T-helper 17 cell (primary cell): Measurements from ENCODE around the gene EFCAB13. TPM values are rescaled to one million over a fixed set of nuclear protein-coding genes. Genes with fewer than 3 reads are reported as not detected.
A peak's percentile ranks its signal among the peaks of the same experiment; 100 is the strongest.
"Not testable (repeated sequence)": the region's sequence is repeated elsewhere in the genome, so short reads cannot be mapped to it uniquely, and the experiment has no call there.

Experiments used
- ATAC-seq: fragments of 150-1000 bp; cut with Tn5 transposase; 2 replicates; pipeline ENCODE4 v1.10.0; 2021; ENCODE audit warnings: mild to moderate bottlenecking, moderate library complexity
- DNase-seq, 3 donors: peaks; one replicate each; pipeline versions ENCODE4 v3.0.0 to v3.0.0-alpha.2; 2020 to 2021
- H3K9me3 ChIP-seq: one replicate; pipeline ENCODE4 v1.7.0; 2013; ENCODE audit warnings: low read length, mild to moderate bottlenecking; ENCODE audit not compliant: control insufficient read depth, poor library complexity, severe bottlenecking
- H3K27ac Mint-ChIP-seq: one replicate; pipeline ENCODE4 v1.8.0; 2022; ENCODE audit warnings: mild to moderate bottlenecking, moderate library complexity, mixed read lengths
- H3K27me3 Mint-ChIP-seq: one replicate; pipeline ENCODE4 v1.8.0; 2022; ENCODE audit warnings: mixed read lengths
- H3K36me3 Mint-ChIP-seq: one replicate; pipeline ENCODE4 v1.8.0; 2022; ENCODE audit warnings: low read depth, mixed read lengths
- H3K4me1 Mint-ChIP-seq: one replicate; pipeline ENCODE4 v1.8.0; 2022; ENCODE audit warnings: mild to moderate bottlenecking, mixed read lengths
- H3K4me3 Mint-ChIP-seq: one replicate; pipeline ENCODE4 v1.8.0; 2022; ENCODE audit warnings: mild to moderate bottlenecking, moderate library complexity, mixed read lengths
- total RNA-seq, 4 donors: library from RNA in 2 of 4; stranded (reverse) in 2 of 4; gene quantifications; one replicate each; pipeline ENCODE4 v1.2.3 and lab custom pipeline; 2022 to 2026

EFCAB13 gene
- total RNA-seq, 2 donors from 2014 or later, result 6.8 to 9.2 TPM

- no peak for ATAC-seq
- peaks cover 5% of the 10 kb centered on the region for H3K36me3 Mint-ChIP-seq
Measured at GRCh38 chr17:47373002-47373401, 49.2 kb downstream of the EFCAB13 start.

GRCh38 chr17:47376247-47376646 lies 52.5 kb downstream of the EFCAB13 start:
- Mint-ChIP-seq H3K4me3 (no peak overlapping the region), H3K27ac (no peak overlapping the region), H3K36me3 (peaks cover 4% of the 10 kb centered on the region)

More at GRCh38 chr17:47373002-47373401, 49.2 kb downstream of the EFCAB13 start:
- no peaks in the 10 kb centered on the region for H3K4me1 Mint-ChIP-seq
- DNase-seq, result no peak
- no peaks in the 10 kb centered on the region for H3K9me3 ChIP-seq
- no peaks in the 10 kb centered on the region for H3K27me3 Mint-ChIP-seq
- no peak overlapping the region for H3K27ac Mint-ChIP-seq
- no peak overlapping the region for H3K4me3 Mint-ChIP-seq

GRCh38 chr17:47388825-47389224 lies 65.1 kb downstream of the EFCAB13 start:
- ATAC-seq, result no peak
- no peak overlapping the region for H3K4me3 Mint-ChIP-seq
- H3K4me1 Mint-ChIP-seq, result no peaks in the 10 kb centered on the region
- H3K27ac Mint-ChIP-seq, result no peak overlapping the region
- H3K36me3 Mint-ChIP-seq, result peaks cover 4% of the 10 kb centered on the region
- H3K27me3 Mint-ChIP-seq, result no peaks in the 10 kb centered on the region
- DNase-seq, result no peak
- no peaks in the 10 kb centered on the region for H3K9me3 ChIP-seq

More at GRCh38 chr17:47376247-47376646, 52.5 kb downstream of the EFCAB13 start:
- Mint-ChIP-seq H3K27me3 (no peaks in the 10 kb centered on the region), H3K4me1 (no peaks in the 10 kb centered on the region)
- DNase-seq (no peak), ATAC-seq (no peak)
- no peaks in the 10 kb centered on the region for H3K9me3 ChIP-seq

GRCh38 chr17:47397532-47398128 lies 73.9 kb downstream of the EFCAB13 start:
- H3K4me3 Mint-ChIP-seq, H3K9me3 ChIP-seq, ATAC-seq, H3K27me3 Mint-ChIP-seq, H3K36me3 Mint-ChIP-seq, H3K4me1 Mint-ChIP-seq, DNase-seq, H3K27ac Mint-ChIP-seq: not testable (repeated sequence)

GRCh38 chr17:47400333-47400732 lies 76.6 kb downstream of the EFCAB13 start:
- no peak for ATAC-seq
- H3K27me3 Mint-ChIP-seq, result no peaks in the 10 kb centered on the region
- peaks cover 6% of the 10 kb centered on the region for H3K4me1 Mint-ChIP-seq

GRCh38 chr17:47401100-47401499 lies 77.3 kb downstream of the EFCAB13 start:
- no peak overlapping the region for H3K4me3 Mint-ChIP-seq
- ATAC-seq, result no peak
- H3K27me3 Mint-ChIP-seq, result no peaks in the 10 kb centered on the region
- no peaks in the 10 kb centered on the region for H3K36me3 Mint-ChIP-seq
- H3K27ac Mint-ChIP-seq, result no peak overlapping the region
- H3K4me1 Mint-ChIP-seq, result peaks cover 6% of the 10 kb centered on the region
- no peak for DNase-seq
- H3K9me3 ChIP-seq, result no peaks in the 10 kb centered on the region

More at GRCh38 chr17:47400333-47400732, 76.6 kb downstream of the EFCAB13 start:
- Mint-ChIP-seq H3K4me3 (no peak overlapping the region), H3K36me3 (no peaks in the 10 kb centered on the region), H3K27ac (no peak overlapping the region)
- DNase-seq, result no peak
- H3K9me3 ChIP-seq, result no peaks in the 10 kb centered on the region

- Mint-ChIP-seq H3K27ac (no peak overlapping the region), H3K36me3 (peaks cover 2% of the 10 kb centered on the region), H3K27me3 (no peaks in the 10 kb centered on the region), H3K4me3 (no peak overlapping the region), H3K4me1 (peaks cover 6% of the 10 kb centered on the region)
- no peak for ATAC-seq
- no peaks in the 10 kb centered on the region for H3K9me3 ChIP-seq
- no peak for DNase-seq
Measured at GRCh38 chr17:47404006-47404405, 80.3 kb downstream of the EFCAB13 start.

GRCh38 chr17:47404875-47405274 lies 81.1 kb downstream of the EFCAB13 start:
- peaks cover 6% of the 10 kb centered on the region for H3K4me1 Mint-ChIP-seq
- no peak for ATAC-seq

GRCh38 chr17:47413872-47414271 lies 90.1 kb downstream of the EFCAB13 start:
- ATAC-seq, result no peak
- no peak for DNase-seq
- Mint-ChIP-seq H3K27ac (no peak overlapping the region), H3K27me3 (no peaks in the 10 kb centered on the region), H3K36me3 (peaks cover 3% of the 10 kb centered on the region), H3K4me3 (no peak overlapping the region), H3K4me1 (no peaks in the 10 kb centered on the region)
- H3K9me3 ChIP-seq, result no peaks in the 10 kb centered on the region

More at GRCh38 chr17:47404875-47405274, 81.1 kb downstream of the EFCAB13 start:
- H3K4me3 Mint-ChIP-seq, result no peak overlapping the region
- no peak for DNase-seq
- no peaks in the 10 kb centered on the region for H3K27me3 Mint-ChIP-seq
- no peak overlapping the region for H3K27ac Mint-ChIP-seq
- H3K36me3 Mint-ChIP-seq, result peaks cover 2% of the 10 kb centered on the region
- no peaks in the 10 kb centered on the region for H3K9me3 ChIP-seq

GRCh38 chr17:47414612-47415011 lies 90.9 kb downstream of the EFCAB13 start:
- Mint-ChIP-seq H3K4me1 (no peaks in the 10 kb centered on the region), H3K27ac (no peak overlapping the region), H3K4me3 (no peak overlapping the region), H3K36me3 (peaks cover 3% of the 10 kb centered on the region), H3K27me3 (no peaks in the 10 kb centered on the region)
- DNase-seq, result no peak
- no peak for ATAC-seq
- H3K9me3 ChIP-seq, result no peaks in the 10 kb centered on the region

GRCh38 chr17:47423406-47424295 lies 99.9 kb downstream of the EFCAB13 start:
- Mint-ChIP-seq H3K27me3 (peaks cover 11% of the 10 kb centered on the region), H3K27ac (no peak overlapping the region), H3K36me3 (peaks cover 4% of the 10 kb centered on the region), H3K4me1 (no peaks in the 10 kb centered on the region), H3K4me3 (peak overlapping the region; percentile 75)
- H3K9me3 ChIP-seq, result no peaks in the 10 kb centered on the region
- no peak for DNase-seq
- ATAC-seq, result no peak

- not testable (repeated sequence) for H3K27ac Mint-ChIP-seq, H3K36me3 Mint-ChIP-seq, H3K4me3 Mint-ChIP-seq, H3K4me1 Mint-ChIP-seq, ATAC-seq, H3K9me3 ChIP-seq, DNase-seq
- peaks cover 11% of the 10 kb centered on the region for H3K27me3 Mint-ChIP-seq
Measured at GRCh38 chr17:47425233-47425632, 101.5 kb downstream of the EFCAB13 start.

- H3K9me3 ChIP-seq, ATAC-seq: not testable (repeated sequence)
Measured at GRCh38 chr17:47425887-47426635, 102.3 kb downstream of the EFCAB13 start.

More at GRCh38 chr17:47425887-47426635, 102.3 kb downstream of the EFCAB13 start:
- H3K4me3 Mint-ChIP-seq, H3K4me1 Mint-ChIP-seq, H3K27ac Mint-ChIP-seq, DNase-seq, H3K36me3 Mint-ChIP-seq: not testable (repeated sequence)
- H3K27me3 Mint-ChIP-seq, result peaks cover 11% of the 10 kb centered on the region
